HL-60/S4 treated with retinoic acid at 250 ng/mL for 4 days and 3 days (cell line): Measurements from ENCODE around the gene PRKG1.
"Not testable (repeated sequence)": the region's sequence is repeated elsewhere in the genome, so short reads cannot be mapped to it uniquely, and the experiment has no call there.

Source experiments
- in situ Hi-C: fragments of 300-500 bp; cut with MboI; formaldehyde crosslinking; loops from 2 replicates; pipeline ENCODE4 v1.7.0; 2022; ENCODE audit warnings: low sequenced_read_pairs

PRKG1 gene

DNA sequence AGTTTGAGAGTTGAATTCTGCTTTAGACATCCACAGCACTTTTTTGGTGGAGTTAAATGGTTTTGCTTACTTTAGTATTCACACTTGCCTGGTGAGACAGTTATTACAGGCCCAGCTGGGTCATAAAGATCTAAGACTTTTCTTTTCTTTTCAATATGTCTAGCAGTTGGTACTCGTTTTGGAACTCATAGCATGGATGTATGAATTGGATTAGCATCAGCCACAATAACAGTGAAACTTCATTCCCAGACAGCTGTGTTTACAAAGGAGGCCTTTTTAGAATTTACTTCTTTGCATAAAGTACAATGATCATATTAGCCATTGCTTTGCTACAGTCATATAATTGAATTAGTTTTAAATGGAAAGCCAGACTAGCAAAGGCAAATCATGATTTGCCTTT is 1071.3 kb downstream of the PRKG1 start:
- in situ Hi-C loops = no loop called here

DNA sequence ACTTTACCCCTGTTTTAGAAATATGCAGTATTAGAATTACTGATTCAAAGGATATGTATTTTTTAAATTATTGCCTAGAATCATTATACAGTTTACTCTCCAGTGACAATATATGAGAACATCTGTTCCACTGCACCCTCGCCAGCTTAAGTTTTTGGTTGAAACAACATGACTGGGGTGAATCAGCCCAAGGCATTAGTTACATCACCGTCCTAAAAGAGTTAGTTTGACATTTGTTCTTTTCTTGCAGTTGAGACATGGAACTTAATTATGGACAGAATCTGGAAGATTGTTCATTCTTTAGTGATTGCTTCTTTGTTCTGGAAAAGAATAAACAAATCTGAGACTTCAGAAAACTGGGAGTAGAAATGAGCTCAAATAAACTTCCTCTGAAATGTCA is 1072.5 kb downstream of the PRKG1 start:
- in situ Hi-C loops = no loop called here

DNA sequence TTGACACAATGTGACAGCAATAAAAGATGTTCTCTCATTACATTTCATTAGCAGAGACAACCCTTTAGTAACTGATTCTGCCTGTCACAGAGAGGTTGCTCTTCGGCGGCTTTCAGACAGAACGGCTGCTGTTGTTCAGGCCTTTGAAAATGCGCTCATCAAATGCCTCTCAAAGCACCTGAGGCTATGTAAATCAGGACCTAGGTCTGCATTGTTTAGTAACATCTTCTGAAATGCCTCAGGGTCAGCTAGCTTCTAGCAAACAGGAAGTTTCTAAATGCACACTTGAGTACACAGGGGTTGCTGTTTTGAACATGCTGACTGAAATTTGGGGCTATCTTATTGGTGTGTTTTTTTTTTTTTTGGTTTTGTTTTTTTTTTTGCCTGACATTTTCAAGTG is 1096.5 kb downstream of the PRKG1 start:
- in situ Hi-C loops = no loop called here

GRCh38 chr10:52172581-52172980 is 1098.3 kb downstream of the PRKG1 start:
- in situ Hi-C loops = no loop called here

- in situ Hi-C loops = no loop called here
These were observed 1111.0 kb downstream of the PRKG1 start for GRCh38 chr10:52185256-52185655.

- in situ Hi-C loops = no loop called here
These were observed 1113.4 kb downstream of the PRKG1 start for GRCh38 chr10:52187521-52188258.

GRCh38 chr10:52191049-52191448 is 1116.8 kb downstream of the PRKG1 start:
- in situ Hi-C loops = no loop called here

DNA sequence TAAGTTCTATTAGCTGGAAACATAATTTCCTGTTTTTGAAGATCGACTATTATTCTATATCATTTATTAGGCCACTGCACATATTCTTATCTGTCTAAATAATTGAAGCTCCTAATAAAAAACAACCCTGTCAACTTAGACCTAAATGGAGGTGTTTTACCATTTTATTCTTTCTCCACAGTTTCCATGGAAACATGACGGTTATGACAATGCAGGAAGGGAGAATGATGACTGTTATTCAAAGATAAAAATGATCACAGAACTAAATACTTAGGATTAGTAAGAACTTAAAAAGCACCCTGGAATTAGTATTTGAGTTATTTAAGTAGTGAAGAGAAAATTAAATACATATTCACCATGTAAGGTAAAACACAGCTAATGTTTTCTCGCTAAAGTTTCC is 1119.9 kb downstream of the PRKG1 start:
- in situ Hi-C loops = no loop called here

- in situ Hi-C loops = no loop called here
These were observed 1120.4 kb downstream of the PRKG1 start for GRCh38 chr10:52194716-52195115.

- in situ Hi-C loops = no loop called here
These were observed 1122.8 kb downstream of the PRKG1 start for GRCh38 chr10:52197098-52197497.

DNA sequence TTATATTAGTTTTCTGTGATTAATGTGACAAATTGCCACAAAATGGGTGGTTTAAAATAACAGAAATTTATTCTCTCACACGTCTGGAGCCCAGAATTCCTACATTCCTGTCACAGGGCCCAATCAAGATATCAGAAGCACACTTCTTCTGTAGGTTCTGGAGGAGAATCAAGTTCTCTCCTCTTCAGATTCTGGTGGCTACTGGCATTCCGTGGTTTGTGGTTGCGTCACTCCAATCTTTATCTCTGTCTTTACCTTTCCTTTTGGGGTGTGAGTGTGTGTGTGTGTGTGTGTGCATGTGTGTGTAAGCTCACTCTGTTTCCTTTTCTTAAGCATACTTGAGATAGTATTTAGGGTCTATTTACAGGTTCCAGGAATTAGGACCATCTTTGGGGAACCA is 1124.3 kb downstream of the PRKG1 start:
- in situ Hi-C loops = no loop called here

- in situ Hi-C loops = not testable (repeated sequence)
These were observed 1130.6 kb downstream of the PRKG1 start for GRCh38 chr10:52204906-52205305.

DNA sequence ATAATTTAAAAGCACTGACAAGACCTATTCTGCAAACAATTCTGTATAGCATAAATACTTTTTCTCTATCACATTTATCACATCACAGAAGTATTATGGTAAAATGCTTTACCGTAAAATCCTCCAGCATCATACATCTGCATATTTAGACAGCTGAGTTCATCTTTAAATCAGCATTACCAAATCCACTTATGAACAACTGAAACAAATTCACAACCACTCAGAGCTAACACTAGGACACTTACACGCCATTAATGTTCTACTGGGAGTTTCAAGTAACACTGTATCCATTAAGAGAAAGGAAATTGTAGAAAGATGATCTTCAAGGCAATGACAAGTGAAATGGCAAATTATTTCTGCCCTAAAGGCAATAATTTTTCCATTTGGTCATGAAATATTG is 1134.1 kb downstream of the PRKG1 start:
- in situ Hi-C loops = no loop called here

- in situ Hi-C loops = no loop called here
These were observed 1135.9 kb downstream of the PRKG1 start for GRCh38 chr10:52210161-52210560.

DNA sequence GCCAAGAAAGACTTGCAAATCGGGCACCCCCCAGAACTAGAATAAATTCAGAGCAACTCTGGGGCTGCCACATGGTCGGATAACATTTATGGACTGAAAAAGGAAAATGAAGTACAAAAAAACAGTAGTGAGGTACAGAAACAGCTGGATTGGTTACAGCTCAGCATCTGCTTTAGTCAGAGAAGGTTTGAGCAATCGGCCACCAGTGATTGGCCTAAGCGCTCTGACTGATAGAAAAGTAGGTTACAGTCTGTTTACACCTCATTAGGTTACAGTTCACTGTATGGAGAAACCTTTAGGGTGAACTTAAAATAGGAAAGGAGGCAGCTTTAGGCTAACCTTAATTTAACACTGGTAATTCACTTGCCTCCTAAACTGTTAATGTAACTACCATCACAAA is 1137.8 kb downstream of the PRKG1 start:
- in situ Hi-C loops = no loop called here

- in situ Hi-C loops = no loop called here
These were observed 1138.5 kb downstream of the PRKG1 start for GRCh38 chr10:52212802-52213201.

DNA sequence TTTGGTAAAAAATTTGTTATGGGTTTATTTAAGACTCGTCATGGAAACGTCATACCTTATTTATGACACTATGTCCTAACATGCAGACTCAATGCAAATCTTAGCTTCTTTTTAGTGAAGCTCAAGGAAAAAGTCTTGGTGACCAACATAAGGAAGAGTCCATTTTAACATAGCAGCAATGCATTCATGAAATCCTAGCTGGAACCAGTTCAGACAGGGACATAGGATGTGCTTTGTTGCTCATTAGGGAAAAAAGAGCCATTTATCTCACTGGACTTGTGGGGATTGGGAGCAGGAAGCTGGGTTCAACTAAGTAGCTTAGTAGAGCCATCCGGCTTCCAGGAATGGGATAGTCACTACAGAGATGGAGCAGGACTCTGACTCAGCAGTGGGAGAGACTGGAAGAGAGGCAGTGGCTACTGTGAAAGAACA is 1139.0 kb downstream of the PRKG1 start:
- in situ Hi-C loops = no loop called here

DNA sequence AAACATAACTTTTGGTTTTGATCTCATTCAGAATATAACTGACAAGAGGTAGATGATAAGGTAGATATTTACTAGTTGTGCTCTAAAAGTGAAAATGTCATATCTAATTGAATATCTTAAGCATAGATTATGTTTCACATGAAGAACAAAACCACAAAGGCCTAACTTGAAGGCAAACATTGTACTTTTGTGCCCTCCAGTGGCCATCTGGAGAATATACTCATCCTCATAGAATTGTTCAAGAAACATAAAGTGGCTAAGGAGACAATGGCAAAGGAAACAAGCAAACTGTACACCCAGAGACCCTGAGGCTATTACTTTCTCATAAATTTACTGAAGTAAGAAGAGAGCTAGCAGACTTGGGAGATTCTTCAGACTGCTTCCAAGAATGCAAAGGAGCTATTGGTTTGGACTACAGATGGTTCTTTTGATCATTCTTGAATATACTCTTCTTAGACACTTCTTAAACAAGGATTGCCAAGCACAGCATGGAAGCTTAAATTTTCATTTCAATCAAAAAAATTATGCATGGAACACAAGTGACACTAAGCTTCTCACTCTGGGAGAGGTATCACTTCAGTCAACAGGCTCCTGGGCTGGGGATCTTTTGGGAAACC is 1141.6 kb downstream of the PRKG1 start:
- in situ Hi-C loops = no loop called here

GRCh38 chr10:52216852-52217251 is 1142.6 kb downstream of the PRKG1 start:
- in situ Hi-C loops = no loop called here

- in situ Hi-C loops = no loop called here
These were observed 1143.2 kb downstream of the PRKG1 start for GRCh38 chr10:52217531-52217930.

GRCh38 chr10:52220947-52221346 is 1146.7 kb downstream of the PRKG1 start:
- in situ Hi-C loops = no loop called here

- in situ Hi-C loops = no loop called here
These were observed 1147.6 kb downstream of the PRKG1 start for GRCh38 chr10:52221923-52222322.
